NCI-H187 treated with DMSO at 0.1 percent for 48 hours (cell line): ENCODE data around the gene CRABP2.
A peak's percentile ranks its signal among the peaks of the same experiment; 100 is the strongest.

Experiments used
- DNase-seq: peaks from one replicate; lab custom pipeline; 2025; lab: John Stamatoyannopoulos, UW

CRABP2 gene

DNA sequence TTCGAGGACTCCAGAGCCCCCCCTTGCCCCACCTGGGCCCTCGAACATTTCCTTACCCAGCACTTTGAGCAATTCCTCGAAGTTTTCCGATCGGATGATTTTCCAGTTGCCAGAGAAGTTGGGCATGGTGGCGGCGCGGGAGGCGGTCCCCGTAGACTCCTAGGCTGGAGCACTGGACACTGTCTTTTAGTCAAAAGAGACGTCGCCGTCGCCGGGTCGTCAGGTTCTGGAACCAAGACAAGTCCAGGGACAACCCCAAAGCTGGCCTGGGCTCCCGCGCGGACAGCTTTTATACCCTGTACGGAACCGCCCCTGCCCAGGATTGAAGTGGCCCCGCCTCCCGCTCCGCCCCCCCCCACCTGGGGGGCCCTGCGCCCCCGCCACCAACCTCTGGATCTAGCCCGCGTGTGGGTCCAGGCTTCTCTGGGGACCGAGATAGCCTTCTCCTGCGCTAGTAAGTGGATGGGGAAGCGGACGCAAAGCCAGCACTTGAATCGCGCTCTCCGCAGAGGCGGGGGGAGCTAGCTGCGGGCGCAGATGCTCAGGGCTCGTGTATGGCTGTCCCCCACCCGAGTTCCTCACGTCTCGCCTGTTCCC is at the start of gene CRABP2:
Gene CRABP2, minus strand, starts transcription at position 263 of the 597 bp plus-strand sequence. Its CDS starts 137 bp downstream, at position 126.
- DNase-seq = no peak

DNA sequence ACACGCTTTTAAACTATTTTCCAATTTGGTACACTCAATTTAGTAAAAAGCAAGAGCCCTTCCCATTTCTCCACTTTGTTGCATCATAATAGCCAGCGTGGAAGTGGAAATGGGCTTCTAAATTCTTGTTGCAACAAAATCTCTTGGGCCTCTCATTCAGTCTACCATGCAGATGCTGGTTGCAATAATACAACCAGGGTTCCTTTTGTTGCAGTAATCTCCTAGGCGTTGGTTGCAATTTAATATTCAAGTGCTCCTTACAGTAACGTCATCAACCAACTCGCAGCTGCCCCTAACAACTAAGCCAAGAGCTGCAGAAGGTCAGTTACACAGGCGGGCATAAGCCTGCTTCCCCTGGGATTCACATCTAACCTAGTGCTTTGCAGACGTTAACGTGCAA is 48.8 kb upstream of the CRABP2 start:
- DNase-seq = peak; percentile 90

DNA sequence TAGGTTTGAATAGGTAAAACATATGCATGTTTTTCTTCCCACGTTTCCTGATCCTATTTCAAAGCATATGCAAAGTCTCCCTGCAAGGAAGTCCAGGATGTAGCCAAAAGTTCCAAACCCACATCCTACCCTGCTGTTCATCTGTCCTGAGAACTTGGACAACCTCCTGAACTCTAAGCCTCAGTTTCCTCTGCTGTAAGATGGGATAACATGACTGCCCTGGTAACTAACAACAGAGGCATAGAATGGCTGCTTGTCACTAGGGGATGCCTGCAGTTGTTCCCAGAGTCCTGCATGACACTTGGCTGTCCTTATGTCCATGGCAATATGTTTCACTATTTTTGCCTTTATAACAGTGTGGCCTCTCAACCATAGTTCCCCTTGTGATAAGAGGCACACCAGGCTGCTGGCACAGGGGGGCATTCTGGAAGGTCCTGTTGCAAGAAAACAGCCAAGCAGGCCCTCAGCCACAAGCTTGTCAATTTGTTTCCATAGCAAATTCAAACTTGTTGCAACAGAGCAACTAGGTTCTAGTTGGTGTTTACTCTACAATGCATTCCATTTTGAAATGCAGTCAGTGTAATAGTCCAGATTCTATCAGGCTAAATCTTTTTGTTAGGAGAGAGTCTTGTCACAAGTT is 47.6 kb upstream of the CRABP2 start:
- DNase-seq = no peak

DNA sequence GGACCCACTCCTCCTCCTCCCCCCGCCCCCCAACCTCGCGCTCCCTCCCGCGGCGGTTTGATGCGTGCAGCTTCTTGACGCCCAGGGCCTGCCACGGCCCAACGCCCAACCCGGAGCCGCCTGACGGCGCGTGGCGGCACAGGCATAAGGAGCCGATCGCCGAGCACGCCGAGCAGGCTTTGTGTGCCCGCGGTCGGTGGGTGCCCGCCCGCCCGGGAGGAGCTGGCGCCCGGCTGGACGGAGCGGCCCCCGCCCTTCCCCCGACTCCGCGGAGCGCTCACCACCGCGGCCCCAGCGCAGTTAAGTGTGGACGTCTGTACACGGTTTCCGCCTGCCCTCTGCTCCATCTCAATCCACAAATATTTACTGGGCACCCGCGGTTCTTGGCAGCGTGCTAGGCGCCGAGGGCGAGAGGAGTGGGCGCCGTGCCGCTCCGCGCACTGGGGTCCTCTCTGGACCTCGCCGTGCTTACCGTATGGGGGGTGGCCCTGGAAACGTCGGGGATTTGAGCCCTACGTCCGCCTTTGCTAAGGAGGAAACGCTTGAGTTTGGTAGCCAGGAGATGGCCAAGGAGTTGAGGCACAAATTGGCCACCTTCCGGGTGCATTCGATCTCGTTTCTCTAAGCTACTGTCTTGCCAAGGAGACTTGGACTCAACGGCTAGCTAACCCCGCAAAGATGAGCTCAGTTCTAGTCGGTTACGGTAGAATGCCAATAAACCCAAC is 46.5 kb upstream of the CRABP2 start:
- peak; percentile 95 for DNase-seq

DNA sequence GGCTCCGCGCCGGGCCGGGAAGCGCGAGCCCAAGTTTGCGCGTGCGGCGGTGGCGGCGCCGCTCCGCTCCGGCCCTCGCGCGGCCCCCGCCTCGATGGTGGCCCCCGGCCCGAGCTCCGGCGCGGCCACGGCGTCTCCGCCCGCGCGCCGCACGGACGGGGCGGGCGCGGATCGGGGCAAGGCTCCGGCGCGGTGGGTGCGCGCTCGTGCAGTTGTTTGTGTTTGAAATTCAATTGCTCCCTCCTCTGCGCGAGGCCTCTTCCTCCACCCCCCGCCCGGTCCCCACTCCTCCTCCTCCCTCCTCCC is 46.0 kb upstream of the CRABP2 start, which contains the start of gene HDGF:
Gene HDGF, minus strand, starts transcription at position 225 of the 306 bp plus-strand sequence. CDS start 246 bp downstream, outside the sequence.
- no peak for DNase-seq

DNA sequence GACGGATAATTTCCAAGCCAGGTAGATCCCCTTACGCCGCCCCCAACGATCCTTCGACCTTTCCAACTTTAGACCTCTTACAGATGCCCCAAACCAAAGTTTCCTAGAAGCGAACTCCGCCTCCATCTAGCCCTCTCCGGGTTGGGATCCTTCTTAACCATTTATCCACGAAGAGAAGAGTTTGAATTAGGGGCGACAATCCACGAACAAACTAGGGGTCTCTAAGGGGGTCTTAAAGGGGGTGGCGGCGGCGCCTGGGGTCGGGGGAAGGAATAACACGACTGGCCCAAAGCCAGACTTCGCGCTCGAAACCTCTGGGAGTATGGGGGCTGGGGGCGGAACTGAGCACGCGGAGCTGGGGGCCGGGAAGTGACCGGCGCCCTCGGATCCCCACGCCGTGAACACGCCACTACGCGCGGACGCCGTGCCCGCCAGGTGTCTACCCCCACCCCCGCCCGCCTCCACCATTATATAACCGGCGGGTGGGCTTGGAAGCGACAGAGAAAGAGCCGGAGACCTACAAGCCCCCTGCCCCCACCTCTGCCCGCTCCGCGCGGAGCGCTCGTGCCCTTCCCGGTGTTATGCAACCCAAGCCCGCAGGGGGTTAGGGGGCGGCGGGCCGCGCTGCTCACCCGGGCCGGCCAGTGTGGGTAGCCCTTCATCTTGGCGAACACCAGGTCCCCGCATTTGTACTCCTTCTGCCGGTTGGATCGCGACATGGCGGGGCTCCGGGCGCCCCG is 45.5 kb upstream of the CRABP2 start:
- no peak for DNase-seq

DNA sequence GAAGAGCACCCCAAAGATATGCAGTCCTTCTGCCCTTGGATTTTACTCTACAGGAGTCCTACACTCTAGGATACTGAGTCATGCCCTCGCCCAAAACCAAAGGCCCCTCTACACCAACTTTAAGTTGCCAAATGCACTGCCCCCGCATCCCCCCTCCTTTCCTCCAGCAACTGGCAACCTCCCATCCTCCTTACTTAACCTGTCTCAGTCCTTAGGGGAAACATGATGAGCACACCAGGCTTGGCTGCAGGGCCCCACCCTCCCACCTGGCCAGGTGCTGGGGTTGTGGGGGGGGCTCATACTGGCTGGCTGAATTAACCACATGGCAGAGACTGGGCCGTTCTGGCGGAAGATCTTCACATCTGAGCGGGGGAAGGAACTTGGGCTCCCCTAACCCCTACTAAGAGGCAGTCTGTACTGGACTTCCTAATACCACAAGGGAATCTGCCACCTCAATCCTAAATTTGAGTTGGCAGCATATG is 44.8 kb upstream of the CRABP2 start:
- peak; percentile 46 for DNase-seq

DNA sequence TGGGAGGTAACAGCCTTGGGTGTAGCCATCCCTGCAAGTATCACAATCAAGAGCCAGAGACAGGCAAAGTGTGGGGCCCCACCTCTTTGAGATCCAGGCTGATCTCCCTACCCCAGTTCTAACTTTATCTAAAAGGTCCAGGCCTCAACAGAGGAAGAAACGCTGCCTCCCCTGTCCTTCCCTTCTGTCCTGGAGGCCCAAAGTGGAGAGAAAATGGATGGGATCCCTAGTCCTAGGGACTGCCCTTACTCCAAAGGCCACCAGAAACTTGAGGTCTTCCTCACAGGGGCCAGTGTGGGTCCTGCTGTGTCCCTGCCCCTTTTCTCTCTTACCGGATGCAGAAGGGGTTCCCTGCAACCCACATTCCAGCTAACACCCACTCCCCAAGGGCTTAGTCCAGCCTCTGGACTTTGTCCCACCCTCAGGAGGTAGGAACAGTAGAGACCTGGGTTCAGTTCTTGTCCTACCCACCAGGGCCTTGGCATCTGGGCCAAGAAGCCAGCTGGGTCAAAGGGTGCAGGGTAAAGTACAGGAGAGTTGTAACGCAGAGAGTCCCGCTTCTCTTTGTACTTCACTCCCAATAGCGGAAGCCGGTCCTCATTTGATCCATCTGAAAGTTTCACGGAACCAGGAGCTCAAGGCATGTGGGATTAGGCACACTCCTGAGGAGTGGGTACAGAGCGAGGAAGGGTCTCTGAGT is 44.2 kb upstream of the CRABP2 start:
- DNase-seq = no peak

DNA sequence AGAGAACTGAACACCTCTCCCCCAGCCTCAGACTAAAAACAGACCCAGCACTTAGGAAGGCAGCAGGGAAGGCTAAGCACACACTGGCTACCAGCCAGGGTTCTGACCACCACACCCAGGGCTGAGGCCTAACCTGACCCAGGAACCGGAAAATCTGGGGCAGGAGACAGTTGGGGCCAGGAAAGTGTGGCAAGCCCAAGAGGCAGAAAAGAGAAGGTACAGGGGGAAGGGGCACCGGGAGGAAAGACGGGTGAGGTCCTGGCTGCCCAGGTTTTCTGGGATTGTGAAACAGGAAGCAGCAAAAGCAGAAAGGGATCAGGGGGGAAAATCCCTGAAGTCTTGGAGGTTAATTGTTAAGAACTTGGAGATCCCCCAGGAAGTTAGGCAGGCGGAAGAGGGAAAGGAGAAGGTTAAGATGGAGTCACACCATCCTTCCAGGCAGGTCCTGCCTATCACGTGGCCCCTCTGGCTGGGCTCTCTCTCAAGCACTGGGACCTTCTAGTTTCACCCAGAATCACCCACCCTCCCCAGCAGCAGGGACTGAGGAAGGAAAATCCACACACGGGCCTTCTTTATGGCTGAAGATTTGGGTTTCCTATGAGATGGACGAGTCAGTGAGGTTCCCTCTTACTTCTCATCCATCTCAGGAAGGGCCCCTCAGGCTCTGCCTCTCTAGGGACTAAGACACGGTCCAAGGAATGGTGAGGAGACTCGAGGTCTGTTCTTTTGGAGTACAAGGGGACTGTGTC is 43.5 kb upstream of the CRABP2 start:
- DNase-seq = no peak

DNA sequence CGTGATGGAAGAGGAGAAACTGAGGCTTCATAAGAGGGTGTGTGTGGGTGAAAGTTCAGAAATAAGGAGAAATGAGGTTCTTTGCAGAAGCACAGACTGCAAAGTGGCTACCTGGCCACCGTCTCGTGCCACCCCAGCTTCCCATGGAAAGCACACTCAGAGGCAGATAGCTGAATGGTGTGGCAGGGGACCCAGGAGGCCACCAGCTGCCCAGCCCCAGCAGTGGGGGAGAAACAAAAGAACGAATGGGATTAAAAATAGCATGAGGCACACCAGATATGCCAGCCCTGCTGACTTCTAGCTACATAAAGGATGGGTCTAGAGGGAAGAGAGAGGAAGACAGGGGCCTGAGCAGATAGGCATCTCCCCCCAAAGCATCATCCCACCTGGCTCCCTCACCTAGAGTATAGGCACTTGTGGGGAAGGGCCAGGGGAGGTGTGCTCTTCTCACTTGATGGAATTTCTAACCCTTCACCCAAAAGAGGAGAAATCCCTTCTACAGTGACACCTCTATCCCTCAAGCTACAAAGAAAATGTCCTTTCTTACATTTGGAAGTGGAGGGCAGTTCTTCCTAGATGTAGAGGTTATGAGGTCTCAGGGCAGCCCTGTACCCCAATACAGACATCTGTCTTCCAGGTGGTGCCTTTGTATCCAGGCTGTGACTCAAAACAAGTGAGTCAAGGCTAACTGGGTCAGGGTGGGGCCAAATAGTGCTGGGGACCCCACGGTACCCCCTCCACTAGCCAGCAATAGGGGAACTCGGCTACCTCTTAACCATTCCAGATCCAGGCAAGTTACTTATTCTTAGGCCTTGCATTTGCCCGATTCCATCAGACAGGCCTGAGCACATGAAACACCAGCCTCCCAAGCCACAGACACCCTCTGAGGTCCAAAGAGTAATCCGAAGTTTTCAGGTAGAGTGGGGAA is 42.6 kb upstream of the CRABP2 start:
- no peak for DNase-seq

DNA sequence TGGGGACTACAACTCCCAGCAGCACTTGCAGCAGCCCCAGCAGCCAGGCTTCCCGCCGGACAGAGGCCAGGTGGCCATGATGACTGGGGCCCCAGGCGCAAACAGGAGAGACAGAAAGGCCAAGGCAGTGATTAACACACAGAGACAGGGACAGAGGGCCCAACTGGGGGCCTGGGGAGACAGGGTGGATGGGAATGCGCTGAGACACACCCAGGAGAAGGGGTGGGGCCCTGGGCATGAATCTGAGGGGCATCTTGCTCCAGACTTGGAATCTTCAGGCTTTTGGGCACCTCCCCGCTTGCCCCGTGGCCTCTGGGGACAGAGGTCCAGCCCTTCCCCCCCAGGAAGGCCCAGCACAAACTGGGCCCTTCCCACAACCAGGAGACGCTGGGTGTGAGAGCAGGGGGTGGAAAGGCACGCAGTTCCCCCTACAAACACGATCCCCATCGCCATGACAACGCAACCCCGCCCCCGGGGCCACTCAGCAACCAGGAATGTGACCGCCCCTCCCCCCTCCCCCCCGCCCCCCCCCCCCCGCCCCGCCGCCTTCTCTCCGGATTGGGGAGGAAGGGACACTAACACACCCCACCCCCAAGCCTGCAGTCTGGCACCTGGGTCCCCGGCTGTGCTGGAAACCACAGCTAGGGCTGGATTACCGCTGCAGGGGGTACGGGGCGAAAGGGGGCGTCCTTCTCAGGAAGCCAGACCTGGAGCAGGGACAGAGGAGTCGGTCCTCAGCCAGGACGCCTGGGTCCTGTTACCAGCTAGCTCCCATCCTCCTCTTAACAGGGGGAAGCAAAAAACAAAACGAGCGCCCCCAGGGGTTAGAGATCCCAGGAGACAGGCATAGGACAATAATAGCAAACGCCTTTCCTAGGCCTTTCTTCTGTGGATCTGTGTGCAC is 41.6 kb upstream of the CRABP2 start:
- DNase-seq = peak; percentile 28

DNA sequence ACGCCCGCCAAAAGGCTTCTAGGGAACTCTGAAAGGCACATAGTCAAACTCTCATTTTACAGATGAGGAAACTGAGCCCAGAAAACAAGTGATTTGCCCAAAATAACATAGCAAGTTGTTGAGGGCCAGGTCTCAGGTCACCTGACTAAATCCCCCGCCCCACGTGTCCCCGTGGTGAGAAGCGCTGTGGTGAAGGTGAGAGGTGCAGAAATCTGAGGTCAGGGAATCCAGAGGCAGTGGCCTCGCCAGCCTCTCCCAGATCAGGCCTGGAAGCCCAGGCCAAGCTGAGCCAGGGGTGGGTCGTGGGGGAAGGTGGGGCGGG is 41.0 kb upstream of the CRABP2 start:
- DNase-seq = no peak

DNA sequence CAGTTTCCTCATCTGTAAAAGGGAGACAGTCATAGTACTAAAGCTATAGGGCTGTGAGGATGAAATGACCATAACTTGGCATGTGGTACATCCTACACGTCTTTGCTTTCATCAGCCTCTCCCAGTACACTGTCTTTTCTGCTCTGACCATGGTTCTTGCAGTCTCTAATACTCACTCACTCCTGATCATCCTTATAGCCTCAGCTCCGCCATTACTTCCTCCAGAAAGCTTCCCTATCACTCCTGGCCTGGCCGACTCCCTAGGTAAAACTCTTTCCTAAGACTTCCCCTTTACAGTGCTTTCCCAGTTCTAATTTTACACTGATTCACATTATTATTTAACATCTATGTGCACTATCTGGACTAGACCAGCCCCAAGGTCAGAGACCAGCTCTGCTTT is 40.5 kb upstream of the CRABP2 start:
- DNase-seq = no peak

DNA sequence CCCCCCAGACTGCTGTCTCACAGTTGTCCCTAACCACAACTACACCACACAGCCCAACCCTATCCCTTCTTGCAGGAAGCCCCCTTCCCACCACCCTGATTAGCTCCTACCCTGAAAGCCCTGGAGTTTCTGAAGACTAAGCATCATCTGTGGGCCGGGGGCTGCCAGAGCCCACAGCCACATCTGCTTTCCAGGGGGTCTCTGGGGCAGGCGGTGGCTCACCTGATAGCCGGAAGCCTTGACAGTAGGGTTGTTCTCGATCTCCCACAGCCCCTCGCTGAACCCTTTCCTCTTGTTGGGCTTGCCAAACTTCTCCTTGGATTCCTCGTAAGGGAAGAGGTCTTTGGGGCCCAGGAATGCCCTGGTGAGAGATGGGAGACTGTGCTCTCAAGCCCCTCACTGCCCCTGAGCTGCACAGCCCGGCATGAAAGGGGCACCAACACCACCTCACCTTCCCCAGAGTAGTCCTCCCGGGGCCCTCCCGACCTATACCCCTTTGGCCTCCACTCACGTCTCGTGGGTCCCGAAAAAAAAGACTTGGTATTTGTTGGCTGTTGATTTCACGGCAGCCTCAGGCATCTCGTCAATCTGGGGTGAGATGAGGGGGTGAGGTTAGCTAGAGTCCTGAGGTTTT is 39.5 kb upstream of the CRABP2 start:
- DNase-seq = no peak

DNA sequence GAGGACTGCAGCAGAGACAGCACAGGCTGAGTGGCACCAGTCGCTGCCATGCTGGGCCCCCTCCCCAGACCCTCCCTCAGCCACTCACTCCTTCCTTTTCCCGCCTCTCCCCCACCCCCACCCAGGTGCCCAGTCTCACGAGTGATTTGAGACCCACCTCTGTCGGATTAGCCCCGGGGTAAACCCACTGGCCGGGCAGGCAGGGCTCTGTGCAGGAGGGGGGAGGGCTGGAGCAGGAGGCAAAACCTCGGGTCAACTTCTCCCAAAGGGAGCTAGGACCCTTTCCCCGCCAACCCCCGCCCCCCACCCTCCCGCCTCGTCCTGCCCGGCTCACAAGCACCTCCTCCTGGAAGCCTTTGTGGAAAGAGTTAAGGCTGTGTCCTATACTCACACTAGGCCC is 39.0 kb upstream of the CRABP2 start:
- DNase-seq = no peak

DNA sequence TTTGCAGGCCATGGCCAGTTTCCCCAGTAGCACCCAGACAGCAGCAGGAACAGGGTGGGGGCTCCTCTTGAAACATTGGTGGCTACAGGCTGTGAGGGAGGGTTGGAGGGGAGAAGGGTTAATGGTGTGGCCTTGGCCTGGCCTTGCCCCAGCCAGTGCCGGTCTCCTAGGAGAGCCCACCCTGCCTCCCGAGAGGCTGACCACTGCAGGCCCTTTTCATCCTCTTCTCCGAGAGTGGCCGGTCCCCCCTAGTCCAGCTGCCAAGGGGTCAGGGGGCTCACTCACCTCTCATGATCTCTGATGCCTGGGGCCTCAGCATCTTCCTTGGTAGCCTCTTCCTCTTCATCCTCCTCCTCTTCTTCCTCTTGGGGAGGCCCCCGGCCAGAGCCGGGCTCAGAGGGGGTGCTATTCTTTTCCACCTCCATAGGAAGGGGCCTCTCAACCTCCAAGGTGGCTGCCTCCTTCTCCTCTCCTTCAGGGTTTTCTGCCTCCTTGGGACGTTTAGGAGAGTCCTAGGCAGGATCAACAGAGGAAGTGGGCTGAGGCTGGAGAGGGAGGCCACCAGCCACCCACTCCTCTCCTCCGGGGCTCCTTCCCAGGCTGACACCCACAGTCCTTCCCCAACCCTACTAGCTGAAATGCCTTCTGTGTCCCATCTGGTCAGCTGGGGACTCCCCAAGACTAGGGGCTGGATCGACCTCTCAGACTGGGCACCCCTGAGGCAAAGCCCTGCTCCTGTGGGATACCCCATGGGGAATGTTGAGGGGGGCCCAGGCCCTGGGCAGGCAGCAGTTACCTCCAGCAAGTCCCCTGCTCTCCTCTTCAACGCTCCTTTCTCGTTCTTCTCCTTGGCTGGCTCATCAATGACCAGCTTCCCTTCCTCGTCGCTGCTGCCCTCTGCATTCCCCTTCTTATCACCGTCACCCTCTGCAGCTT is 38.3 kb upstream of the CRABP2 start:
- no peak for DNase-seq

DNA sequence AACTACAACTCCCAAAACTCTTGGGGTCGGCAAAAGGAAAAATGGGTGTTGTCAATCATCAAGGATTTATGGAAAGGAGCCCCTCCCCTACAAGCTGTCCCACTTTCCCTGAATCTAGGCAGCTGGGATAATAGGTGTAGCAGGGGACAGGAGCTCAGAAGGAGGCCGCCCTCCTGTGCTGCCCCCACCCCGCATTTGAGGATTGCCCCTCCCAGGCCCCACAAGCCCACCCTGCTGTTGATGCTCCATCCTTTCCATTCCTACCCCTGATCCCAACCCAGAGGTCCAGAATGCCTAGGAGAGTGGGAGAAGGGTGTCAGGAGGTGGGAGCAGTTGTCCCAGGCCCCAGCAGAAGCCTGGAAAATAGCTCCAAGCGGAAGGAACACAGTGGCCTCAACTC is 37.4 kb upstream of the CRABP2 start:
- no peak for DNase-seq

DNA sequence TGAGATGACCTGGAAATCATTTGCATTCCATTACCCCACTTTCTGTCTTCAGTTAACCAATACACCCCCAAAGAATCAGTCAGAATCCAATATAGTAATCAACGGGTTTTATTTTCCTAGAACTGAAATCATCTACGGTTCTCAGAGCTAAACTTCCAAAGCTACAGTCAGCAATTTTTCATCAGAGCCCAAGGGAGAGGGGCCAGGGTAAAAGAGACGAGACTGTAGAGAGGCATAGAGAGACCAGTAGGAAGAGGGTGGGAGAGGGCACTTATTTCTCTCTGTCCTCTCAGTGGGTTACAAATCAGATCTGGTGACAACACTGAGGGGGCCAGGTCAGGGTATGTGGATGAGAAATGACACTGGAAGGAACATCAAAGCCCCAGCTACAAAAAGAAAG is 36.6 kb upstream of the CRABP2 start:
- no peak for DNase-seq
